Endothelial cell of umbilical vein (primary cell): ENCODE data around the gene SLC36A4. TPM values are rescaled to one million over a fixed set of nuclear protein-coding genes. Genes with fewer than 3 reads are reported as not detected.

Experiments
- BruUV-seq: library from RNA; stranded (reverse); fragments of 400-500 nt; replicated peaks from 2 replicates; lab custom pipeline; 2021; lab: Mats Ljungman, UMichigan
- CTCF ChIA-PET: fragments of 300-600, 350-600 bp; sonication (Branson Sonifier 250); formaldehyde crosslinking; loops from one replicate; lab custom pipeline; 2021; ENCODE audit warnings: antibody characterized with exemption, inconsistent platforms; lab: Charles Lee
- POLR2A ChIA-PET: fragments of 300-600, 350-600 bp; sonication (Branson Sonifier 250); formaldehyde crosslinking; loops from one replicate; lab custom pipeline; 2021; ENCODE audit warnings: antibody characterized with exemption, inconsistent platforms; lab: Charles Lee
- DNase-seq: peaks from one replicate; pipeline ENCODE4 v3.0.0-alpha.2; 2011; ENCODE audit warnings: low read depth, low spot score
- FAIRE-seq: peaks from 2 replicates; lab custom pipeline; 2011; peaks lifted over from hg19 to GRCh38; lab: Jason Lieb, UNC
- H2AFZ ChIP-seq: 2 replicates; pipeline ENCODE4 v1.6.0; 2012; ENCODE audit warnings: low read depth, low read length, control low read depth, inconsistent platforms
- H3K27ac ChIP-seq: 2 replicates; pipeline ENCODE4 v1.5.1; 2011; ENCODE audit warnings: low read depth, mild to moderate bottlenecking, control low read depth, low read length, moderate library complexity; ENCODE audit not compliant: insufficient read depth
- H3K27me3 ChIP-seq, 2 experiments: 2 replicates each; pipeline versions ENCODE4 v1.6.0 to v1.6.1; 2011; ENCODE audit warnings: low read length in 2 of 2, mixed read lengths in 1 of 2; ENCODE audit not compliant: control insufficient read depth in 2 of 2, insufficient read depth in 2 of 2
- H3K36me3 ChIP-seq, 2 experiments: 2 replicates in 1 of 2; 3 replicates in 1 of 2; pipeline ENCODE4 v1.5.1; 2011; ENCODE audit warnings: low read length in 2 of 2, mild to moderate bottlenecking in 1 of 2, moderate library complexity in 1 of 2; ENCODE audit not compliant: control insufficient read depth in 2 of 2, insufficient read depth in 2 of 2; ENCODE audit errors: extremely low read depth in 1 of 2
- H3K4me1 ChIP-seq: 3 replicates; pipeline ENCODE4 v1.5.1; 2011; ENCODE audit warnings: mild to moderate bottlenecking, low read length; ENCODE audit not compliant: control insufficient read depth, insufficient read depth; ENCODE audit errors: extremely low read depth
- H3K4me2 ChIP-seq: 2 replicates; pipeline ENCODE4 v1.6.1; 2011; ENCODE audit warnings: low read length, control low read depth, mixed read lengths; ENCODE audit not compliant: insufficient read depth
- H3K4me3 ChIP-seq, 3 experiments: fragments of 200-600 bp in 1 of 3; sonication (generic), shearing (Covaris generic) in 1 of 3; replicated peaks in 1 of 3; 2 replicates each; pipeline ENCODE4 v1.5.1; 2011 to 2016; ENCODE audit warnings: control low read depth in 3 of 3, low read length in 3 of 3, mild to moderate bottlenecking in 2 of 3, inconsistent platforms in 1 of 3, low read depth in 1 of 3, moderate library complexity in 1 of 3; ENCODE audit not compliant: insufficient read depth in 1 of 3
- H3K79me2 ChIP-seq: 2 replicates; pipeline ENCODE4 v1.6.0; 2012; ENCODE audit warnings: low read length, inconsistent platforms; ENCODE audit not compliant: control insufficient read depth, insufficient read depth
- H3K9ac ChIP-seq: replicated peaks from 2 replicates; pipeline ENCODE3; 2011; ENCODE audit warnings: low read length, control low read depth; ENCODE audit not compliant: insufficient read depth; ENCODE audit errors: extremely low read depth
- H3K9me1 ChIP-seq: replicated peaks from 3 replicates; pipeline ENCODE4 v1.6.0; 2011; ENCODE audit warnings: mild to moderate bottlenecking, low read length; ENCODE audit not compliant: control insufficient read depth, insufficient read depth; ENCODE audit errors: extremely low read depth
- H3K9me3 ChIP-seq: replicated peaks from 2 replicates; pipeline ENCODE4 v1.5.1; 2012; ENCODE audit warnings: low read length, inconsistent platforms; ENCODE audit not compliant: control insufficient read depth, insufficient read depth
- H4K20me1 ChIP-seq: replicated peaks from 2 replicates; pipeline ENCODE3; 2011; ENCODE audit warnings: mild to moderate bottlenecking, low read length; ENCODE audit not compliant: control insufficient read depth, insufficient read depth; ENCODE audit errors: extremely low read depth
- CTCF ChIP-seq, 2 donors: IDR thresholded peaks; 1 replicate in 1 of 2; 2 replicates in 1 of 2; pipeline ENCODE4 v1.5.1; 2011; ENCODE audit warnings: low read length in 2 of 2, mild to moderate bottlenecking in 2 of 2, moderate library complexity in 2 of 2, control low read depth in 1 of 2, inconsistent platforms in 1 of 2, low read depth in 1 of 2; ENCODE audit not compliant: insufficient read depth in 1 of 2; ENCODE audit errors: extremely low read depth in 1 of 2
- EZH2 ChIP-seq: IDR thresholded peaks from 2 replicates; pipeline ENCODE4 v1.6.1; 2012; ENCODE audit warnings: borderline replicate concordance, low read depth, mild to moderate bottlenecking, moderate library complexity, low read length, inconsistent platforms; ENCODE audit not compliant: severe bottlenecking
- FOS ChIP-seq: IDR thresholded peaks from 2 replicates; pipeline ENCODE4 v1.6.1; 2011; ENCODE audit warnings: mild to moderate bottlenecking, low read length, moderate library complexity, borderline replicate concordance; ENCODE audit not compliant: insufficient read depth
- GATA2 ChIP-seq: IDR thresholded peaks from 2 replicates; pipeline ENCODE4 v1.7.0; 2011; ENCODE audit warnings: low read depth, mild to moderate bottlenecking, moderate library complexity, mixed read lengths, low read length; ENCODE audit not compliant: insufficient read length, insufficient read depth
- JUN ChIP-seq: IDR thresholded peaks from 2 replicates; pipeline ENCODE4 v1.6.1; 2011; ENCODE audit warnings: borderline replicate concordance, low read depth; ENCODE audit not compliant: insufficient read length, insufficient read depth
- MAX ChIP-seq: IDR thresholded peaks from 2 replicates; pipeline ENCODE4 v1.6.1; 2011; ENCODE audit not compliant: insufficient read depth, insufficient read length
- MYC ChIP-seq: IDR thresholded peaks from one replicate; pipeline ENCODE4 v1.6.1; 2011; ENCODE audit warnings: mild to moderate bottlenecking, low read depth, low read length
- POLR2A ChIP-seq: IDR thresholded peaks from 2 replicates; pipeline ENCODE4 v1.6.1; 2012; ENCODE audit warnings: low read depth, mild to moderate bottlenecking, control low read depth, low read length
- POLR2AphosphoS5 ChIP-seq: IDR thresholded peaks from 2 replicates; pipeline ENCODE4 v1.6.1; 2012; ENCODE audit warnings: low read depth, mild to moderate bottlenecking, control low read depth, low read length, moderate library complexity; ENCODE audit not compliant: insufficient read depth
- dilution Hi-C: fragments of 300-500 bp; cut with MboI; formaldehyde crosslinking; loops from one replicate; pipeline ENCODE4 v1.15.0; 2019; ENCODE audit warnings: low sequenced_read_pairs; ENCODE audit not compliant: extremely low pct_ligation_motif_present
- intact Hi-C: fragments of 100-400 bp; cut with micrococcal nuclease; formaldehyde crosslinking; loops from one replicate; pipeline ENCODE4 v1.10.0; 2022
- polyA plus RNA-seq, 4 experiments: library from polyadenylated mRNA; depleted of rRNA in 3 of 4; stranded (reverse) in 3 of 4; unstranded in 1 of 4; fragments of >200 nt; gene quantifications; 2 replicates each; pipeline versions ENCODE4 v1.2.1 to v1.2.3, GENCODE V29; 2011 to 2012; ENCODE audit warnings: missing spikeins in 1 of 4
- total RNA-seq: library from RNA; stranded (reverse); gene quantifications from 2 replicates; pipeline ENCODE4 v1.2.3, GENCODE V29; 2021

Gene SLC36A4
- total and polyA plus RNA-seq, 2 donors (not counting 3 experiments of a cell fraction or from before 2014, with no cell fraction given), result 8.5 to 16.8 TPM

- no peaks in the 10 kb centered on the region for H3K9me1 ChIP-seq
- H3K27me3 ChIP-seq, result no peaks in the 10 kb centered on the region
- TF ChIP-seq POLR2A, result no peak
- TF ChIP-seq MYC, result no peak
- TF ChIP-seq EZH2, result no peak
- no peak for TF ChIP-seq FOS
- no peak for TF ChIP-seq POLR2AphosphoS5
- no peak overlapping the region for H3K4me2 ChIP-seq
- no peak overlapping the region for H3K4me3 ChIP-seq
- no TSS peak for BruUV-seq
- H4K20me1 ChIP-seq, result no peaks in the 10 kb centered on the region
- FAIRE-seq (no peak), DNase-seq (no peak)
- dilution Hi-C loops (no loop called here), intact Hi-C loops (loop anchor here (5.0 to 10.0 kb wide), 2 partner anchors 555 to 1272 kb away; partner anchors contain the start of gene MED17)
- ChIA-PET POLR2A (no interaction called here), CTCF (interaction anchor here (0.7 kb wide), 2 partner anchors 288 to 423 kb away, joined by 4 read pairs; no protein-coding TSS in a partner anchor)
- no peaks in the 10 kb centered on the region for H3K9me3 ChIP-seq
- no peaks in the 10 kb centered on the region for H3K79me2 ChIP-seq
- no peaks in the 10 kb centered on the region for H3K4me1 ChIP-seq
- H2AFZ ChIP-seq, result no peak overlapping the region
- no peak overlapping the region for H3K9ac ChIP-seq
- H3K27ac ChIP-seq, result no peak overlapping the region
- no peaks in the 10 kb centered on the region for H3K36me3 ChIP-seq
Observed at GRCh38 chr11:93229876-93230275, 32.1 kb upstream of the SLC36A4 start.

GRCh38 chr11:93225662-93226061 is 27.9 kb upstream of the SLC36A4 start:
- no peaks in the 10 kb centered on the region for H3K4me1 ChIP-seq
- no peaks in the 10 kb centered on the region for H3K9me3 ChIP-seq
- H3K27me3 ChIP-seq, result no peaks in the 10 kb centered on the region
- no peak overlapping the region for H3K9ac ChIP-seq
- FAIRE-seq (no peak), DNase-seq (peak; percentile 41)
- no peak for TF ChIP-seq GATA2
- TF ChIP-seq CTCF (IDR thresholded peaks at IDR 0.05; ENCODE audit: extremely low read depth in 1 of 2, insufficient read depth in 1 of 2, low read depth in 1 of 2, low read length in 2 of 2), result no peak
- no peak for TF ChIP-seq POLR2A
- no peak for TF ChIP-seq MAX
- no peak for TF ChIP-seq EZH2
- TF ChIP-seq MYC, result no peak
- no peak for TF ChIP-seq FOS
- no peak for TF ChIP-seq POLR2AphosphoS5
- no peak for TF ChIP-seq JUN
- H3K4me2 ChIP-seq, result no peak overlapping the region
- H3K9me1 ChIP-seq, result no peaks in the 10 kb centered on the region
- dilution Hi-C loops (no loop called here), intact Hi-C loops (loop anchor here (1.0 kb wide), 2 partner anchors 94 to 283 kb away; no protein-coding TSS in a partner anchor)
- no peaks in the 10 kb centered on the region for H4K20me1 ChIP-seq
- H2AFZ ChIP-seq, result no peak overlapping the region
- no TSS peak for BruUV-seq
- POLR2A ChIA-PET, result no interaction called here
- no peak overlapping the region for H3K27ac ChIP-seq
- H3K79me2 ChIP-seq, result no peaks in the 10 kb centered on the region
- no peaks in the 10 kb centered on the region for H3K36me3 ChIP-seq
- no peak overlapping the region for H3K4me3 ChIP-seq
- CTCF ChIA-PET, result interaction anchor here (0.7 to 4.5 kb wide), 18 partner anchors 9 to 289 kb away, joined by 3 to 136 read pairs (median 3); no protein-coding TSS in a partner anchor
